HAP-1 (cell line): ENCODE data around the gene ANO9.
"Not testable (repeated sequence)": the region's sequence is repeated elsewhere in the genome, so short reads cannot be mapped to it uniquely, and the experiment has no call there.

Experiments used
- DNase-seq, 2 experiments: peaks; one replicate each; pipeline ENCODE4 v3.0.0-alpha.2; 2016 to 2020; ENCODE audit warnings: low spot score in 2 of 2
- H3K27me3 ChIP-seq: fragments of 250-450 bp; sonication (Bioruptor Pico); 2 replicates; pipeline ENCODE4 v1.5.1; 2020; ENCODE audit warnings: low read depth, mild to moderate bottlenecking, moderate library complexity
- H3K36me3 ChIP-seq: fragments of 250-450 bp; sonication (Bioruptor Pico); replicated peaks from 2 replicates; pipeline ENCODE4 v1.5.1; 2020; ENCODE audit warnings: mild to moderate bottlenecking
- H3K4me1 ChIP-seq: fragments of 250-450 bp; sonication (Bioruptor Pico); 2 replicates; pipeline ENCODE4 v1.5.1; 2020; ENCODE audit warnings: mild to moderate bottlenecking
- H3K4me3 ChIP-seq: fragments of 250-450 bp; sonication (Bioruptor Pico); 2 replicates; pipeline ENCODE4 v1.5.1; 2020; ENCODE audit warnings: mild to moderate bottlenecking, moderate library complexity
- H3K9me3 ChIP-seq: fragments of 250-450 bp; sonication (Bioruptor Pico); 2 replicates; pipeline ENCODE4 v1.5.1; 2020; ENCODE audit warnings: mild to moderate bottlenecking, moderate library complexity
- in situ Hi-C: fragments of 300-500 bp; cut with MboI; formaldehyde crosslinking; loops from 3 replicates; pipeline ENCODE4 v1.14.3; 2020; ENCODE audit warnings: low sequenced_read_pairs, inconsistent platforms, mixed read lengths

Gene ANO9

GRCh38 chr11:476416-476815, 34.6 kb upstream of the ANO9 start:
- Histone ChIP-seq H3K4me3 (no peak overlapping the region), H3K9me3 (no peaks in the 10 kb centered on the region), H3K36me3 (no peaks in the 10 kb centered on the region), H3K4me1 (no peaks in the 10 kb centered on the region), H3K27me3 (no peaks in the 10 kb centered on the region)
- in situ Hi-C loops, result no loop called here
- no peak for DNase-seq

- H3K9me3 ChIP-seq, result no peaks in the 10 kb centered on the region
- no peak overlapping the region for H3K4me3 ChIP-seq
- no peaks in the 10 kb centered on the region for H3K36me3 ChIP-seq
- no peak for DNase-seq
- H3K4me1 ChIP-seq, result no peaks in the 10 kb centered on the region
- in situ Hi-C loops, result no loop called here
- no peaks in the 10 kb centered on the region for H3K27me3 ChIP-seq
Observed at GRCh38 chr11:475941-476340, 34.1 kb upstream of the ANO9 start.

GRCh38 chr11:474914-475506, 33.2 kb upstream of the ANO9 start:
- Histone ChIP-seq H3K9me3 (no peaks in the 10 kb centered on the region), H3K36me3 (no peaks in the 10 kb centered on the region), H3K4me3 (no peak overlapping the region), H3K27me3 (no peaks in the 10 kb centered on the region), H3K4me1 (no peaks in the 10 kb centered on the region)
- DNase-seq, result no peak
- in situ Hi-C loops, result no loop called here

- Histone ChIP-seq H3K27me3 (no peaks in the 10 kb centered on the region), H3K4me3 (no peak overlapping the region), H3K9me3 (no peaks in the 10 kb centered on the region), H3K4me1 (no peaks in the 10 kb centered on the region), H3K36me3 (no peaks in the 10 kb centered on the region)
- in situ Hi-C loops, result no loop called here
- no peak for DNase-seq
Observed at GRCh38 chr11:473962-474785, 32.4 kb upstream of the ANO9 start.

GRCh38 chr11:473415-473814, 31.6 kb upstream of the ANO9 start:
- Histone ChIP-seq H3K4me1 (no peaks in the 10 kb centered on the region), H3K9me3 (no peaks in the 10 kb centered on the region), H3K27me3 (no peaks in the 10 kb centered on the region), H3K4me3 (no peak overlapping the region), H3K36me3 (no peaks in the 10 kb centered on the region)
- in situ Hi-C loops, result no loop called here
- DNase-seq, result no peak

GRCh38 chr11:472816-473215, 31.0 kb upstream of the ANO9 start:
- Histone ChIP-seq H3K4me1 (no peaks in the 10 kb centered on the region), H3K4me3 (no peak overlapping the region), H3K9me3 (no peaks in the 10 kb centered on the region), H3K27me3 (no peaks in the 10 kb centered on the region), H3K36me3 (no peaks in the 10 kb centered on the region)
- no peak for DNase-seq
- in situ Hi-C loops, result no loop called here

GRCh38 chr11:472272-472671, 30.5 kb upstream of the ANO9 start:
- Histone ChIP-seq H3K36me3 (no peaks in the 10 kb centered on the region; the same call in 1 of the 2 replicates), H3K9me3 (no peaks in the 10 kb centered on the region), H3K27me3 (no peaks in the 10 kb centered on the region), H3K4me3 (no peak overlapping the region), H3K4me1 (no peaks in the 10 kb centered on the region)
- in situ Hi-C loops, result no loop called here
- no peak for DNase-seq

GRCh38 chr11:471468-472145, 29.8 kb upstream of the ANO9 start:
- H3K4me1 ChIP-seq, result no peaks in the 10 kb centered on the region
- H3K9me3 ChIP-seq, result no peaks in the 10 kb centered on the region
- H3K36me3 ChIP-seq, result no peaks in the 10 kb centered on the region; the same call in 1 of the 2 replicates
- no peak overlapping the region for H3K4me3 ChIP-seq
- DNase-seq, result no peak
- no peaks in the 10 kb centered on the region for H3K27me3 ChIP-seq
- in situ Hi-C loops, result no loop called here

GRCh38 chr11:469684-470560, 28.1 kb upstream of the ANO9 start:
- in situ Hi-C loops, result no loop called here
- Histone ChIP-seq H3K4me1 (no peaks in the 10 kb centered on the region), H3K36me3 (peaks cover 8% of the 10 kb centered on the region), H3K9me3 (no peaks in the 10 kb centered on the region), H3K4me3 (no peak overlapping the region), H3K27me3 (no peaks in the 10 kb centered on the region)
- no peak for DNase-seq

- H3K27me3 ChIP-seq, DNase-seq, H3K9me3 ChIP-seq, H3K4me1 ChIP-seq, H3K4me3 ChIP-seq, in situ Hi-C loops, H3K36me3 ChIP-seq: not testable (repeated sequence)
Observed at GRCh38 chr11:469026-469683, 27.3 kb upstream of the ANO9 start.

GRCh38 chr11:468493-468892, 26.7 kb upstream of the ANO9 start:
- Histone ChIP-seq H3K27me3 (no peaks in the 10 kb centered on the region), H3K36me3 (peaks cover 8% of the 10 kb centered on the region), H3K9me3 (no peaks in the 10 kb centered on the region), H3K4me1 (no peaks in the 10 kb centered on the region), H3K4me3 (no peak overlapping the region)
- DNase-seq, result no peak
- in situ Hi-C loops, result no loop called here

GRCh38 chr11:468036-468435, 26.2 kb upstream of the ANO9 start:
- no peaks in the 10 kb centered on the region for H3K27me3 ChIP-seq
- H3K4me1 ChIP-seq, result no peaks in the 10 kb centered on the region
- H3K36me3 ChIP-seq, result peaks cover 8% of the 10 kb centered on the region
- no peak overlapping the region for H3K4me3 ChIP-seq
- no peaks in the 10 kb centered on the region for H3K9me3 ChIP-seq
- DNase-seq, result no peak
- in situ Hi-C loops, result no loop called here

- Histone ChIP-seq H3K36me3 (peaks cover 19% of the 10 kb centered on the region), H3K4me3 (no peak overlapping the region), H3K27me3 (no peaks in the 10 kb centered on the region), H3K9me3 (no peaks in the 10 kb centered on the region), H3K4me1 (no peaks in the 10 kb centered on the region)
- in situ Hi-C loops, result no loop called here
- no peak for DNase-seq
Observed at GRCh38 chr11:465896-466530, 24.2 kb upstream of the ANO9 start.
